ENCODE results near the gene CSPG5. TPM values are rescaled to one million over a fixed set of nuclear protein-coding genes. Genes with fewer than 3 reads are reported as not detected.

CSPG5 gene, protein sequence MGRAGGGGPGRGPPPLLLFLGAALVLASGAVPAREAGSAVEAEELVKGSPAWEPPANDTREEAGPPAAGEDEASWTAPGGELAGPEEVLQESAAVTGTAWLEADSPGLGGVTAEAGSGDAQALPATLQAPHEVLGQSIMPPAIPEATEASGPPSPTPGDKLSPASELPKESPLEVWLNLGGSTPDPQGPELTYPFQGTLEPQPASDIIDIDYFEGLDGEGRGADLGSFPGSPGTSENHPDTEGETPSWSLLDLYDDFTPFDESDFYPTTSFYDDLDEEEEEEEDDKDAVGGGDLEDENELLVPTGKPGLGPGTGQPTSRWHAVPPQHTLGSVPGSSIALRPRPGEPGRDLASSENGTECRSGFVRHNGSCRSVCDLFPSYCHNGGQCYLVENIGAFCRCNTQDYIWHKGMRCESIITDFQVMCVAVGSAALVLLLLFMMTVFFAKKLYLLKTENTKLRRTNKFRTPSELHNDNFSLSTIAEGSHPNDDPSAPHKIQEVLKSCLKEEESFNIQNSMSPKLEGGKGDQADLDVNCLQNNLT
- 0.55 to 1.3 TPM (median 0.94 TPM) in 5 replicates for total RNA-seq (2022; extraction: Qiagen RNA extraction)

GRCh38 chr3:47578691-47579632 lies at the start of gene CSPG5:
TSS of gene CSPG5 (minus strand) at chr3:47578865. CDS start at chr3:47578693, 172 bp downstream.

DNA sequence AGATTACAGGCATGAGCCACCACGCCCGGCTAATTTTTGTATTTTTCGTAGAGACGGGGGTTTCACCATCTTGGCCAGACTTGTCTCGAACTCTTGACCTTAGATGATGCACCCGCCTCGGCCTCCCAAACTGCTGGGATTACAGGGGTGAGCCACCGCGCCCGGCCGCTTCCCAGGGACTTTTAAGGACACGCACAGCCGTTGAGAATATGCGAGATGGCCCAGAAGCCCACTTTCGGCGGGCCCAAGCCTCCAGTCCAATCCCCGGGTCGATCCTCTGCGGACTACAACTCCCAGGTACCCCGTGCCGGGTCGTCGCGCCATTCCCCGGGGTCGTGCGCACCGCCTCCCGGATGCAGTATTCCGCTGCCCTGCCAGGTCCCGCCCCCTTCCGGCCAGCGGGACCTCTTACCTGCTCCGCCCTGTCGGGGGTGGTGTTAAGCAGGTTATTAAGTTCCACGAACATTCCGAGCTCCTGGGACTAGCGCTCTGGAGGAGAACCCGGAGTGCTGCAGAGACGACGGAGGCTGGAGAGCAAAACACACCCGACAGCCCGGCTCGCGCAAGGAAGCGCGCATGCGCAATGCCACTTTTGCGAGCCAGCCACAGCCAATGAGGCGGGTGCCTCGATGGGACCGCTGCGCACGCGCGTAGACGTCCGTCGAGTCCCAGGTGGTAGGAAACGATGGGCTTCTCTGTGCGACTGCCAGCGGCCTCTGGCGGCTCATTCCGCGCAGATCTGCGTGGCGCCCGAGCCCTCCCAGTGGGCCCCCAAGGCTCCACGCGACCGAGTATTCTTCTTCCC lies 65.3 kb downstream of the CSPG5 start, which contains the start of gene ELP6:
ELP6 (minus strand) TSS at position 588 of the 805 bp plus-strand sequence; CDS start at position 466, 122 bp downstream.

Other genes with a start within 250 kb of the CSPG5 start
- 15.2 to 22.7 TPM (median 22.1 TPM) in 5 replicates for gene PTPN23, start 197.8 kb downstream of the CSPG5 start, total RNA-seq (2022; extraction: Qiagen RNA extraction)
- gene SCAP, start 102.9 kb downstream of the CSPG5 start, total RNA-seq (2022; extraction: Qiagen RNA extraction) = 19.6 to 28.5 TPM (median 27.8 TPM) in 5 replicates
- gene ELP6, start 65.2 kb downstream of the CSPG5 start, total RNA-seq (2022; extraction: Qiagen RNA extraction) = 25.3 to 29.2 TPM (median 28.5 TPM) in 5 replicates
- 20.8 to 25.8 TPM (median 24.2 TPM) in 5 replicates for gene SMARCC1, start 203.0 kb upstream of the CSPG5 start, total RNA-seq (2022; extraction: Qiagen RNA extraction)
- 35.9 to 46.3 TPM (median 43.8 TPM) in 5 replicates for gene DHX30, start 224.3 kb upstream of the CSPG5 start, total RNA-seq (2022; extraction: Qiagen RNA extraction)

Data from A549 treated with Mapracorat at 1 μM for 4 hours (cell line).